ENCODE data around the gene NCR2.

The NCR2 gene

GRCh38 chr6:41353333-41353732 lies 17.9 kb downstream of the NCR2 start:
- no peaks in the 10 kb centered on the region for H3K9me3 ChIP-seq
- H3K27ac ChIP-seq, result no peak overlapping the region
- H3K4me1 ChIP-seq (ENCODE audit: control insufficient read depth in 1 of 2, insufficient read depth in 1 of 2, low read depth in 1 of 2, low read length in 1 of 2), result no peaks in the 10 kb centered on the region
- peaks cover 53% of the 10 kb centered on the region for H3K27me3 ChIP-seq
- TF ChIP-seq CTCF (IDR thresholded peaks at IDR 0.05), result no peak
- H3K4me3 ChIP-seq (ENCODE audit: low read depth in 1 of 2, low read length in 1 of 2), result no peak overlapping the region
- no peaks in the 10 kb centered on the region for H3K36me3 ChIP-seq

DNA sequence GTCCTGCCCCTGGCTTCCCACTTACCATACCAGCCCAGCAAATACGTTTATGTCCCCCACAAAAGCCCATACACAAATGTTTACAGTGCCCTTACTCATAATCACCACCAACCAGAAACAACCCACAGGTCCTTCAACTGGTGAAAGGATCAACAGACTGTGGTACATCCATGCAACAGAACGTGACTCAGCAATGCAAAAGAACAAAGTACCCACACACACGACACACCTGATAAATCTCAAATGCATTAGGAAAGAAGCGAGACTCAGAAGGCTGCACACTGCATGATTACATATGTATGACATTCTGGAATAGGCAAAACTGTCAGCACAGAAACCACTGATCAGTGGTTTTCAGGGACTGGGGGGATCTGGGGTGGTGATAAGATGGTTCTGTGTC lies 20.5 kb downstream of the NCR2 start:
- no peaks in the 10 kb centered on the region for H3K36me3 ChIP-seq
- H3K4me3 ChIP-seq (ENCODE audit: low read depth in 1 of 2, low read length in 1 of 2), result no peak overlapping the region
- no peak for TF ChIP-seq CTCF (IDR thresholded peaks at IDR 0.05)
- H3K9me3 ChIP-seq, result no peaks in the 10 kb centered on the region
- H3K27me3 ChIP-seq, result peaks cover 40% of the 10 kb centered on the region
- no peak overlapping the region for H3K27ac ChIP-seq
- H3K4me1 ChIP-seq (ENCODE audit: control insufficient read depth in 1 of 2, insufficient read depth in 1 of 2, low read depth in 1 of 2, low read length in 1 of 2), result no peaks in the 10 kb centered on the region

DNA sequence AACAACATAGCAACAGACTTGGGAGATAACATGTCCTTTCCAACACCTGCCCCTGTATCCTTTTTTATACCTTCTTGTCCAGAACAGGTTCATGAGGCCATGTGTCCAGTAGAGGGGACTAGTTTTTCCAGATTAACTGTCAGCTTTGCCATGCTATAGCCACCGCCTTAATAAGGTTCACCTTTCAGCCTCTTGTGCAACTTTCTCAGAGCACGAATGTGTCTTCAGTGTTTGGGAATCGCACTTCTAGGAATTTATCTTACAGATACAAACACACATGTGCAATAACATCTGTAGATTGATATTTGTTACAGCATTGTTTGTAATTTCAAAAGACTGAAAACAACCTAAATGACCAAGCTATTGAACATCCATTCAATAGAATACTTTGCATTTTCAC lies 21.4 kb downstream of the NCR2 start:
- no peak for TF ChIP-seq CTCF (IDR thresholded peaks at IDR 0.05)
- Histone ChIP-seq H3K9me3 (no peaks in the 10 kb centered on the region), H3K4me3 (ENCODE audit: low read depth in 1 of 2, low read length in 1 of 2) (no peak overlapping the region), H3K27me3 (peaks cover 40% of the 10 kb centered on the region), H3K4me1 (ENCODE audit: control insufficient read depth in 1 of 2, insufficient read depth in 1 of 2, low read depth in 1 of 2, low read length in 1 of 2) (no peaks in the 10 kb centered on the region), H3K27ac (no peak overlapping the region), H3K36me3 (no peaks in the 10 kb centered on the region)

DNA sequence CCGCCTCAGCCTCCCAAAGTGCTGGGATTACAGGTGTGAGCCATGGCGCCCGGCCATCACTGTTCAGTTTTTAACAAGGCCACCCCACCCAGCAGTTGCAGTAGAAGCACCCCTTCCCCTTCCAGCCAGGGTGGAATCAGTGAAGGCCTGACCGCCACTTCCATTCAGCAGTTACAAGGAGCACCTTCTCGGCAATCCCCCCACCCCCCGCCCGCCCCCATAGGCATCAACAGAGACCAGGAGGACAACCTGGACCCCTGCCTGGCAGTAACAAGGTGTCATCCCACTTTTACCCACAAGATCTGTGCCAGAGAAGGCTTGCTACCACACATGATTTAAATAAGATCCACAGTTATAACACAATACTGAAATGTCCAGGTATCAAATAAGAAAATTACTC lies 23.1 kb downstream of the NCR2 start:
- no peaks in the 10 kb centered on the region for H3K36me3 ChIP-seq
- no peak overlapping the region for H3K4me3 ChIP-seq (ENCODE audit: low read depth in 1 of 2, low read length in 1 of 2)
- no peak for TF ChIP-seq CTCF (IDR thresholded peaks at IDR 0.05)
- H3K9me3 ChIP-seq, result no peaks in the 10 kb centered on the region
- H3K4me1 ChIP-seq (ENCODE audit: control insufficient read depth in 1 of 2, insufficient read depth in 1 of 2, low read depth in 1 of 2, low read length in 1 of 2), result no peaks in the 10 kb centered on the region
- H3K27ac ChIP-seq, result no peak overlapping the region
- peaks cover 45% of the 10 kb centered on the region for H3K27me3 ChIP-seq

GRCh38 chr6:41359617-41360313 lies 24.4 kb downstream of the NCR2 start:
- Histone ChIP-seq H3K9me3 (no peaks in the 10 kb centered on the region), H3K4me1 (ENCODE audit: control insufficient read depth in 1 of 2, insufficient read depth in 1 of 2, low read depth in 1 of 2, low read length in 1 of 2) (no peaks in the 10 kb centered on the region), H3K27ac (no peak overlapping the region)

More at GRCh38 chr6:41359617-41360313, 24.4 kb downstream of the NCR2 start:
- no peak overlapping the region for H3K4me3 ChIP-seq (ENCODE audit: low read depth in 1 of 2, low read length in 1 of 2)
- TF ChIP-seq CTCF (IDR thresholded peaks at IDR 0.05), result no peak
- no peaks in the 10 kb centered on the region for H3K36me3 ChIP-seq
- H3K27me3 ChIP-seq, result peaks cover 51% of the 10 kb centered on the region
